ENCODE results near the gene VKORC1L1. TPM values are rescaled to one million over a fixed set of nuclear protein-coding genes. Genes with fewer than 3 reads are reported as not detected.
"Not testable (repeated sequence)": the region's sequence is repeated elsewhere in the genome, so short reads cannot be mapped to it uniquely, and the experiment has no call there.

Gene VKORC1L1
- total and polyA plus RNA-seq, 10 of the 15 experiments (the other 5 are each of a cell fraction or from before 2014, with no cell fraction given) = 3.3 to 18.8 (median 12.5) TPM

DNA sequence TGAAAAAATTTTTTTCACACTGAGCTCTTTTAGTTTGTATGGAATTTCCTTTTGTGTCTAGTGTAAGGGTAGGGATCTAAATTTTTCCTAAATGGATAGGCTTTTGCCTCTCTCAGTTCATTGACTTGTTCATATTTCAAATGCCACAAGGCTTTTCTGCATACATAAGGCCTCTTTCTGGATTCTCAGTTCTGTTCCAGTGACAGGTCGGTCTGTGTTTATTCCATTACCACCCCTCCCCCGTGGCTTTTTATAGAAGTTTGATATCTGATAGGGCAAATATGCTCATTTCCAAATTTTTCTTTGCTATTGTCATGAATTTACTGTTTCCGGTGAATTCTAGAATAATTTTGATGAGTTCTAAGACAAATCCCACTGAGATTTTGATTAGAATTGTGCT is 12.7 kb downstream of the VKORC1L1 start:
- H3K27me3 ChIP-seq (replicated peaks in 1 of 2; ENCODE audit: control insufficient read depth in 2 of 2, insufficient read depth in 2 of 2, low read length in 1 of 2); in situ Hi-C loops (cut with MboI); H3K9me3 ChIP-seq (replicated peaks; ENCODE audit: control insufficient read depth, insufficient read depth, low read length); CTCF ChIA-PET; H3K27ac ChIP-seq (ENCODE audit: control insufficient read depth, insufficient read depth); H3K9ac ChIP-seq (ENCODE audit: control insufficient read depth, insufficient read depth, low read length); intact Hi-C loops (cut with micrococcal nuclease; ENCODE audit: unreplicated experiment); H4K20me1 ChIP-seq (ENCODE audit: control insufficient read depth, insufficient read depth); H2AFZ ChIP-seq (ENCODE audit: control insufficient read depth, low read depth, low read length); H3K4me2 ChIP-seq (ENCODE audit: control insufficient read depth, insufficient read depth); H3K4me3 ChIP-seq; BruUV-seq (replicated peaks); H3K4me1 ChIP-seq (ENCODE audit: control insufficient read depth, insufficient read depth, low read length); FAIRE-seq; DNase-seq (ENCODE audit: low read depth, low spot score); RAD21 ChIA-PET (ENCODE audit: unreplicated experiment); H3K79me2 ChIP-seq (ENCODE audit: control insufficient read depth, insufficient read depth, low read length); H3K36me3 ChIP-seq (ENCODE audit: control insufficient read depth in 2 of 2, insufficient read depth in 2 of 2, low read length in 1 of 2); ATAC-seq; POLR2A ChIA-PET: not testable (repeated sequence)
- WGBS (ENCODE audit: insufficient coverage, insufficient replicate concordance, low lambda C conversion rate, missing lambda C conversion rate) = 100% methylated on average over 1 of the region's 3 CpGs
- SMC1A ChIA-PET (ENCODE audit: uncharacterized antibody, unreplicated experiment) = interaction anchor here (0.6 kb wide), 1 partner anchor 1244 kb away, joined by 3 read pairs; no protein-coding TSS in a partner anchor

DNA sequence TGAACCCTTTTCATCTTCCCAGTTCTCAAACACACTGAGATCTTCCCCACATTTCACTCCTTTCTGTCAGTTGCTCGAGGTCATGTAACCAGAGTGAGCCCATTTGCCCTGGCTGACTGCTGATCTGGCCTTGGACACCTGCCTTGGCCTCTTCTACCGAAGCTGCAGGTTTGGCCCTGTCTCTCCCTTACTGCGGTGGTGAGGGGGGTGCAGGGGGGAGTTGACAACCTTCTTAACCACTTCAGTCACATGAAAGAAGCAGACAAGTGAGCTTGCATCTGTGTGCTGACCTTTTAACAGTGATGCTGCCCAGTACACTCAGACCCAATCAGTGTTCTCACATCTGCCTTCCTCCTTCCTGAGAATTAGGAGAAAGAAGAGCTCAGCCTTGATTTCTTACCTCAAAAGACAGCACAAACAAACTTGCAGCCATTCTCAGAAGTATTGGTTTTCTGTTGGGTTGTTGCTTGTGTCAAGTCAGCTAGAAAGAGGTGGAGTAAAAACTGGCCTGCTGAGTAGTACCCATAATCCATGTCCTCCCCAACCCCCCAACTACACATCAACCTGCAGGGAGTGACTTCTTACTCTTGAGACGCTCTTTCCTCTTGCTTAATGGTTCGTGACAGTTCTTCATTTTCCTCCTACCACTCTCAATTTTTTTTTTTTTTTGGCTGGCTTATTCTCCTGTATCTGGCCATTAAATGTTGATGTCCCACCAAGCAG is 15.7 kb downstream of the VKORC1L1 start:
- RAD21 ChIA-PET (ENCODE audit: unreplicated experiment); H3K4me3 ChIP-seq; H4K20me1 ChIP-seq (ENCODE audit: control insufficient read depth, insufficient read depth); SMC1A ChIA-PET (ENCODE audit: uncharacterized antibody, unreplicated experiment); BruUV-seq (replicated peaks); H3K9me3 ChIP-seq (replicated peaks; ENCODE audit: control insufficient read depth, insufficient read depth, low read length); H3K36me3 ChIP-seq (ENCODE audit: control insufficient read depth in 2 of 2, insufficient read depth in 2 of 2, low read length in 1 of 2); H3K79me2 ChIP-seq (ENCODE audit: control insufficient read depth, insufficient read depth, low read length); in situ Hi-C loops (cut with MboI); H3K9ac ChIP-seq (ENCODE audit: control insufficient read depth, insufficient read depth, low read length); POLR2A ChIA-PET; CTCF ChIA-PET; H2AFZ ChIP-seq (ENCODE audit: control insufficient read depth, low read depth, low read length); DNase-seq (ENCODE audit: low read depth, low spot score); intact Hi-C loops (cut with micrococcal nuclease; ENCODE audit: unreplicated experiment); FAIRE-seq; H3K4me2 ChIP-seq (ENCODE audit: control insufficient read depth, insufficient read depth); ATAC-seq; H3K4me1 ChIP-seq (ENCODE audit: control insufficient read depth, insufficient read depth, low read length); H3K27me3 ChIP-seq (replicated peaks in 1 of 2; ENCODE audit: control insufficient read depth in 2 of 2, insufficient read depth in 2 of 2, low read length in 1 of 2); H3K27ac ChIP-seq (ENCODE audit: control insufficient read depth, insufficient read depth): not testable (repeated sequence)
- WGBS (ENCODE audit: insufficient coverage, insufficient replicate concordance, low lambda C conversion rate, missing lambda C conversion rate) = 65% methylated on average over 5 of the region's 5 CpGs

DNA sequence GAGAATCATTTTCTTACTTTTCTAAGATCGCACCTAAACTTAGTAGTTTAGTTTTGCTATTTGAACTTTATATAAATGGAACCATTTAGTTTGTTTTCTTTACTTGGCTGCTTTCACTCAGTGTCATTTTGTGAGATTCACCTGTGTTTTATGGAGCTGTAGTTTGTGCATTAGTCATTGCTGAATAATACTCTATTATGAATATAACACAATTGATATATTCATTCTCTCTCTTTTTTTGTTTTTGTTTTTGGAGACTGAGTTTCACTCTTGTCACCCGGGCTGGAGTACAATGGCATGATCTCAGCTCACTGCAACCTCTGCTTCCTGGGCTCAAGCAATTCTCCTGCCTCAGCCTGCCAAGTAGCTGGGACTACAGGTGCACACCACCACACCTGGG is 16.8 kb downstream of the VKORC1L1 start:
- H3K27ac ChIP-seq (ENCODE audit: control insufficient read depth, insufficient read depth); H3K9ac ChIP-seq (ENCODE audit: control insufficient read depth, insufficient read depth, low read length); H3K9me3 ChIP-seq (replicated peaks; ENCODE audit: control insufficient read depth, insufficient read depth, low read length); ATAC-seq; FAIRE-seq; POLR2A ChIA-PET; SMC1A ChIA-PET (ENCODE audit: uncharacterized antibody, unreplicated experiment); BruUV-seq (replicated peaks); DNase-seq (ENCODE audit: low read depth, low spot score); H3K4me3 ChIP-seq; H3K4me2 ChIP-seq (ENCODE audit: control insufficient read depth, insufficient read depth); H3K4me1 ChIP-seq (ENCODE audit: control insufficient read depth, insufficient read depth, low read length); H3K79me2 ChIP-seq (ENCODE audit: control insufficient read depth, insufficient read depth, low read length); CTCF ChIA-PET; intact Hi-C loops (cut with micrococcal nuclease; ENCODE audit: unreplicated experiment); H4K20me1 ChIP-seq (ENCODE audit: control insufficient read depth, insufficient read depth); in situ Hi-C loops (cut with MboI); H3K27me3 ChIP-seq (replicated peaks in 1 of 2; ENCODE audit: control insufficient read depth in 2 of 2, insufficient read depth in 2 of 2, low read length in 1 of 2); H3K36me3 ChIP-seq (ENCODE audit: control insufficient read depth in 2 of 2, insufficient read depth in 2 of 2, low read length in 1 of 2); H2AFZ ChIP-seq (ENCODE audit: control insufficient read depth, low read depth, low read length); RAD21 ChIA-PET (ENCODE audit: unreplicated experiment): not testable (repeated sequence)
- 95% methylated on average over 2 of the region's 2 CpGs for WGBS (ENCODE audit: insufficient coverage, insufficient replicate concordance, low lambda C conversion rate, missing lambda C conversion rate)
